H1 (cell line): Measurements from ENCODE around the gene TPRKB. TPM values are rescaled to one million over a fixed set of nuclear protein-coding genes. Genes with fewer than 3 reads are reported as not detected.

Experiments
- CTCF ChIA-PET: fragments of 300-600 bp; sonication (Branson Sonifier 250); formaldehyde crosslinking; loops from one replicate; lab custom pipeline; 2021; ENCODE audit not compliant: partially characterized antibody; lab: Charles Lee
- POLR2A ChIA-PET: fragments of 300-600 bp; sonication (Branson Sonifier 250); formaldehyde crosslinking; loops from one replicate; lab custom pipeline; 2021; ENCODE audit warnings: inconsistent platforms; ENCODE audit not compliant: partially characterized antibody; lab: Charles Lee
- DNase-seq, 2 experiments: peaks; one replicate each; pipeline versions ENCODE4 v3.0.0 to v3.0.0-alpha.2; 2010 to 2022; ENCODE audit warnings: low spot score in 2 of 2, low read depth in 1 of 2, mixed read lengths in 1 of 2
- FAIRE-seq: peaks from 2 replicates; lab custom pipeline; 2011; peaks lifted over from hg19 to GRCh38; lab: Jason Lieb, UNC
- H2AFZ ChIP-seq: 2 replicates; pipeline ENCODE4 v1.8.1; 2012; ENCODE audit warnings: low read length, inconsistent platforms
- H2AK5ac ChIP-seq: 2 replicates; pipeline ENCODE4 v1.6.1; 2013; ENCODE audit warnings: low read depth, low read length
- H2BK120ac ChIP-seq: replicated peaks from 2 replicates; pipeline ENCODE3; 2013; ENCODE audit warnings: low read depth, low read length, inconsistent platforms
- H2BK12ac ChIP-seq: 2 replicates; pipeline ENCODE4 v1.6.1; 2013; ENCODE audit warnings: low read depth, low read length
- H2BK15ac ChIP-seq: 2 replicates; pipeline ENCODE4 v1.6.1; 2013; ENCODE audit warnings: low read length
- H2BK20ac ChIP-seq: 2 replicates; pipeline ENCODE4 v1.6.1; 2013; ENCODE audit warnings: low read length
- H2BK5ac ChIP-seq: 2 replicates; pipeline ENCODE4 v1.6.1; 2013; ENCODE audit warnings: low read depth, low read length
- H3K14ac ChIP-seq: 2 replicates; pipeline ENCODE4 v1.6.1; 2013; ENCODE audit warnings: inconsistent platforms; ENCODE audit not compliant: insufficient read length
- H3K18ac ChIP-seq: 2 replicates; pipeline ENCODE4 v1.6.1; 2013; ENCODE audit warnings: low read length; ENCODE audit errors: extremely low read depth
- H3K23ac ChIP-seq: 2 replicates; pipeline ENCODE4 v1.6.1; 2013; ENCODE audit warnings: inconsistent platforms; ENCODE audit not compliant: insufficient read length
- H3K23me2 ChIP-seq: 2 replicates; pipeline ENCODE4 v1.6.1; 2013; ENCODE audit warnings: low read depth, low read length
- H3K27ac ChIP-seq: 2 replicates; pipeline ENCODE4 v1.6.1; 2011; ENCODE audit warnings: low read depth, low read length, inconsistent platforms
- H3K27me3 ChIP-seq, 4 experiments: replicated peaks in 1 of 4; 1 replicate in 1 of 4; 2 replicates in 3 of 4; pipeline versions ENCODE4 v1.6.1 to v1.8.1; 2011 to 2013; ENCODE audit warnings: low read length in 3 of 4, mild to moderate bottlenecking in 3 of 4, inconsistent platforms in 2 of 4, mixed read lengths in 2 of 4, moderate library complexity in 1 of 4; ENCODE audit not compliant: control insufficient read depth in 3 of 4, insufficient read depth in 3 of 4; ENCODE audit errors: extremely low read depth in 1 of 4
- H3K36me3 ChIP-seq, 4 experiments: 2 replicates each; pipeline versions ENCODE4 v1.6.1 to v1.8.1; 2011 to 2013; ENCODE audit warnings: mild to moderate bottlenecking in 4 of 4, low read length in 3 of 4, moderate library complexity in 2 of 4, control low read depth in 1 of 4, inconsistent platforms in 1 of 4; ENCODE audit not compliant: insufficient read depth in 4 of 4, control insufficient read depth in 2 of 4
- H3K4ac ChIP-seq: replicated peaks from 2 replicates; pipeline ENCODE3; 2013; ENCODE audit warnings: low read length, low read depth, mixed read lengths, inconsistent platforms; ENCODE audit not compliant: insufficient read length
- H3K4me1 ChIP-seq, 4 experiments: replicated peaks in 1 of 4; 1 replicate in 1 of 4; 2 replicates in 3 of 4; pipeline versions ENCODE4 v1.6.1 to v1.8.1; 2011 to 2013; ENCODE audit warnings: low read length in 3 of 4, inconsistent platforms in 2 of 4, mixed read lengths in 1 of 4; ENCODE audit not compliant: insufficient read depth in 4 of 4, control insufficient read depth in 3 of 4
- H3K4me2 ChIP-seq, 2 experiments: 2 replicates each; pipeline versions ENCODE4 v1.6.1 to v1.8.1; 2011 to 2013; ENCODE audit warnings: low read depth in 2 of 2, low read length in 2 of 2, control low read depth in 1 of 2, inconsistent platforms in 1 of 2, mild to moderate bottlenecking in 1 of 2; ENCODE audit not compliant: insufficient read depth in 1 of 2
- H3K4me3 ChIP-seq, 4 experiments: fragments of 200-600, 300-600 bp in 1 of 4; sonication (generic), shearing (Covaris generic), sonication (Bioruptor Twin) in 1 of 4; 2 replicates each; pipeline versions ENCODE4 v1.5.1 to v1.8.1; 2011 to 2016; ENCODE audit warnings: low read length in 4 of 4, low read depth in 3 of 4, control low read depth in 2 of 4, inconsistent platforms in 2 of 4, mild to moderate bottlenecking in 2 of 4, mixed read lengths in 1 of 4, moderate library complexity in 1 of 4; ENCODE audit not compliant: insufficient read depth in 2 of 4; ENCODE audit errors: extremely low read depth in 1 of 4
- H3K56ac ChIP-seq: replicated peaks from 2 replicates; pipeline ENCODE3; 2013; ENCODE audit warnings: low read depth, mild to moderate bottlenecking, mixed read lengths, low read length, inconsistent platforms; ENCODE audit not compliant: insufficient read length
- H3K79me1 ChIP-seq: 2 replicates; pipeline ENCODE4 v1.6.1; 2013; ENCODE audit warnings: low read depth, low read length, control low read depth
- H3K79me2 ChIP-seq, 2 experiments: 2 replicates each; pipeline versions ENCODE4 v1.6.1 to v1.8.1; 2012 to 2013; ENCODE audit warnings: low read length in 2 of 2, mild to moderate bottlenecking in 2 of 2, inconsistent platforms in 1 of 2; ENCODE audit not compliant: insufficient read depth in 2 of 2, control insufficient read depth in 1 of 2
- H3K9ac ChIP-seq, 4 experiments: replicated peaks in 1 of 4; 1 replicate in 1 of 4; 2 replicates in 3 of 4; pipeline versions ENCODE4 v1.6.1 to v1.8.1; 2011 to 2013; ENCODE audit warnings: low read depth in 3 of 4, low read length in 3 of 4, control low read depth in 2 of 4, mild to moderate bottlenecking in 2 of 4, moderate library complexity in 2 of 4, inconsistent platforms in 1 of 4; ENCODE audit errors: extremely low read depth in 1 of 4
- H3K9me3 ChIP-seq, 2 experiments: 2 replicates each; pipeline versions ENCODE4 v1.6.1 to v1.8.1; 2012 to 2013; ENCODE audit warnings: mild to moderate bottlenecking in 2 of 2, moderate library complexity in 2 of 2, control low read depth in 1 of 2, inconsistent platforms in 1 of 2, low read depth in 1 of 2, low read length in 1 of 2, mixed read lengths in 1 of 2; ENCODE audit not compliant: insufficient read depth in 2 of 2
- H4K20me1 ChIP-seq, 2 experiments: replicated peaks in 1 of 2; 2 replicates each; pipeline versions ENCODE3 to v1.8.1; 2011 to 2013; ENCODE audit warnings: inconsistent platforms in 2 of 2, low read length in 2 of 2, mild to moderate bottlenecking in 1 of 2; ENCODE audit not compliant: insufficient read depth in 2 of 2, control insufficient read depth in 1 of 2
- H4K5ac ChIP-seq: 2 replicates; pipeline ENCODE4 v1.6.1; 2013; ENCODE audit warnings: low read length, low read depth, mixed read lengths, inconsistent platforms; ENCODE audit not compliant: insufficient read length
- H4K8ac ChIP-seq: 2 replicates; pipeline ENCODE4 v1.8.0; 2013; ENCODE audit warnings: mild to moderate bottlenecking, moderate library complexity, low read length, inconsistent platforms; ENCODE audit not compliant: insufficient read depth; ENCODE audit errors: extremely low read depth
- H4K91ac ChIP-seq: replicated peaks from 2 replicates; pipeline ENCODE3; 2013; ENCODE audit warnings: low read length, mixed read lengths, inconsistent platforms; ENCODE audit not compliant: insufficient read length
- BCL11A ChIP-seq, 2 experiments: IDR thresholded peaks; one replicate each; pipeline ENCODE4 v1.6.1; 2011; ENCODE audit warnings: low read depth in 2 of 2, low read length in 2 of 2, mild to moderate bottlenecking in 2 of 2
- BRCA1 ChIP-seq: IDR thresholded peaks from 2 replicates; pipeline ENCODE4 v1.6.1; 2012; ENCODE audit warnings: low read depth, low read length, improper control_type of control experiment
- CHD1 ChIP-seq: IDR thresholded peaks from 2 replicates; pipeline ENCODE4 v1.6.1; 2012; ENCODE audit warnings: low read depth, low read length, improper control_type of control experiment
- JUN ChIP-seq: IDR thresholded peaks from 2 replicates; pipeline ENCODE4 v1.6.1; 2011; ENCODE audit warnings: low read depth, mild to moderate bottlenecking, improper control_type of control experiment, low read length
- JUND ChIP-seq: IDR thresholded peaks from 2 replicates; pipeline ENCODE4 v1.6.1; 2011; ENCODE audit warnings: mild to moderate bottlenecking, improper control_type of control experiment, low read length
- KDM5A ChIP-seq: fragments of 200-600 bp; IDR thresholded peaks from 2 replicates; pipeline ENCODE4 v1.7.1; 2012; ENCODE audit warnings: mild to moderate bottlenecking, low read length, inconsistent platforms, mixed read lengths
- RAD21 ChIP-seq, 2 experiments: IDR thresholded peaks in 1 of 2; conservative IDR thresholded peaks in 1 of 2; 2 replicates each; pipeline ENCODE4 v1.6.1; 2011; ENCODE audit warnings: low read depth in 2 of 2, low read length in 2 of 2, improper control_type of control experiment in 1 of 2, inconsistent platforms in 1 of 2, mild to moderate bottlenecking in 1 of 2, moderate library complexity in 1 of 2
- RXRA ChIP-seq: IDR thresholded peaks from 2 replicates; pipeline ENCODE4 v1.6.1; 2011; ENCODE audit warnings: low read depth, mild to moderate bottlenecking, low read length, moderate library complexity; ENCODE audit not compliant: insufficient read depth
- SIN3A ChIP-seq, 2 experiments: IDR thresholded peaks in 1 of 2; conservative IDR thresholded peaks in 1 of 2; 2 replicates each; pipeline ENCODE4 v1.6.1; 2011 to 2012; ENCODE audit warnings: low read length in 2 of 2, improper control_type of control experiment in 1 of 2, low read depth in 1 of 2, mild to moderate bottlenecking in 1 of 2
- SP1 ChIP-seq: IDR thresholded peaks from 2 replicates; pipeline ENCODE4 v1.6.1; 2011; ENCODE audit warnings: low read depth, low read length
- SRF ChIP-seq: IDR thresholded peaks from 2 replicates; pipeline ENCODE4 v1.6.1; 2011; ENCODE audit warnings: mild to moderate bottlenecking, low read depth, low read length, moderate library complexity
- TAF1 ChIP-seq: IDR thresholded peaks from 2 replicates; pipeline ENCODE4 v1.6.1; 2011; ENCODE audit warnings: mild to moderate bottlenecking, low read depth, low read length
- TEAD4 ChIP-seq: IDR thresholded peaks from 2 replicates; pipeline ENCODE4 v1.6.1; 2012; ENCODE audit warnings: low read depth, low read length, inconsistent platforms, mixed read lengths
- YY1 ChIP-seq: IDR thresholded peaks from 2 replicates; pipeline ENCODE4 v1.6.1; 2011; ENCODE audit warnings: low read depth, mild to moderate bottlenecking, low read length
- WGBS, 2 experiments: shearing (Covaris generic) in 1 of 2; methylation state at CpG; one replicate each; pipeline versions ENCODE4 v1.1.6 to v1.1.7; 2013 to 2015; ENCODE audit warnings: low lambda C conversion rate in 2 of 2, mixed read lengths in 2 of 2, inconsistent platforms in 1 of 2, low coverage in 1 of 2, missing lambda C conversion rate in 1 of 2; ENCODE audit not compliant: insufficient replicate concordance in 2 of 2, insufficient coverage in 1 of 2, insufficient read length in 1 of 2; ENCODE audit errors: extremely low coverage in 1 of 2, missing lambda C conversion rate in 1 of 2; 5-methylcytosine and 5-hydroxymethylcytosine counted together
- polyA plus RNA-seq, 7 experiments: library from polyadenylated mRNA; depleted of rRNA in 3 of 7; stranded (reverse) in 5 of 7; unstranded in 2 of 7; fragments of >200 nt in 5 of 7; fragments of 200-250 nt in 2 of 7; gene quantifications; 1 replicate in 5 of 7; 2 replicates in 1 of 7; 4 replicates in 1 of 7; pipeline versions ENCODE4 v1.2.1 to v1.2.3, GENCODE V29; 2011 to 2013; ENCODE audit warnings: missing spikeins in 2 of 7, mixed read lengths in 2 of 7
- total RNA-seq: library from RNA; stranded (reverse); fragmentation: NEBNext Ultra II Directional; extraction: Animal tissue kit (Norgen Biotek cat#: 25700); gene quantifications from 2 replicates; pipeline ENCODE4 v1.2.1, GENCODE V29; 2021

TPRKB gene
- total and polyA plus RNA-seq, 2 of the 8 experiments (the other 6 are each of a cell fraction or from before 2014, with no cell fraction given): 40.3 to 41.6 TPM

DNA sequence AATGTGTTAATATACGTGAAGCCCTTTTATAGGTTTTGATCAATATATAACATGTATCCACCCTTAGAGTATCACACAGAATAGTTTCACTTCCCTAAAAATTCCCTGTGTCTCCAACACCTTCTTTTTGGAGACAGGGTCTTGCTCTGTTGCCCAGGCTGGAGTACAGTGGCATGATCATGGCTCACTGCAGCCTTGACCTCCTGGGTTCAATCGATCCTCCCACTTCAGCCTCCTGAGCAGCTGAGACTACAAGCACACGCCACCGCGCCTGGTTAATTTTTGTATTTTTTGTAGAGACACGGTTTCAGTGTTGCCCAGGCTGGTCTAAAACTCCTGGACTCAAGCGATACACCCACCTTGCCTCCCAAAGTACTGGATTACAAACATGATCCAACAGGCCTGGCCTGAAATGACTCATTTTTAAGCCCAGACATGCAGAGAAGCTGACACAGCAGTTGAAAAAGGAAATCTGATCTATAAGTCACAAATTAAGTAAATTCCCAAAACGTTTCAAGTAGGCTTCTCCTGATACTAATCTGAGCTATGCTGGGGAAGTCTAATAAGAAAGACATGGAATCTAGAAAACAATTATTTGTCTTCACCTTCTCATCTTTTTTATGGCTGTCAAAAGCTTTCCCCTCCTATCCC is 39.8 kb upstream of the TPRKB start:
- H3K56ac ChIP-seq: no peak overlapping the region
- H2AFZ ChIP-seq: no peak overlapping the region
- H2BK120ac ChIP-seq: no peak overlapping the region
- no peak overlapping the region for H3K4me3 ChIP-seq
- H3K9me3 ChIP-seq: no peaks in the 10 kb centered on the region
- no peak overlapping the region for H3K27ac ChIP-seq
- H3K27me3 ChIP-seq: no peaks in the 10 kb centered on the region
- peaks cover 0 to 17% of the 10 kb centered on the region in 2 experiments; a peak in 2 of 4 replicates for H3K79me2 ChIP-seq
- no peaks in the 10 kb centered on the region for H4K20me1 ChIP-seq
- no peak overlapping the region for H3K4me2 ChIP-seq
- 87% methylated on average over 8 of the region's 8 CpGs; no CpG with 5 or more reads in 1 of the 2 experiments for WGBS, 2 experiments
- H2BK20ac ChIP-seq: no peak overlapping the region
- POLR2A ChIA-PET: no interaction called here
- H3K18ac ChIP-seq: no peak overlapping the region
- no peak overlapping the region for H4K5ac ChIP-seq
- H3K36me3 ChIP-seq: peaks cover 4 to 25% (median 16%) of the 10 kb centered on the region in 4 experiments; a peak in 5 of 8 replicates
- DNase-seq (no peak), FAIRE-seq (no peak)
- no peak overlapping the region for H4K91ac ChIP-seq
- 0 out of 2 replicates have a peak, but pooled peaks cover 3% of the 10 kb centered on the region for H3K79me1 ChIP-seq
- H4K8ac ChIP-seq: no peak overlapping the region
- no peaks in the 10 kb centered on the region; a peak in 1 of 7 replicates for H3K4me1 ChIP-seq
- H3K4ac ChIP-seq: no peak overlapping the region
- H3K14ac ChIP-seq: no peak overlapping the region
- no peak overlapping the region for H2BK5ac ChIP-seq
- CTCF ChIA-PET: no interaction called here
- no peak overlapping the region for H2BK15ac ChIP-seq
- H3K9ac ChIP-seq: no peak overlapping the region
- no peak overlapping the region for H2BK12ac ChIP-seq
- peaks cover 7% of the 10 kb centered on the region for H3K23me2 ChIP-seq
- no peak overlapping the region for H3K23ac ChIP-seq
- no peak overlapping the region for H2AK5ac ChIP-seq
- TF ChIP-seq RAD21 (IDR thresholded peaks at IDR 0.05 in 1 of 2, conservative IDR thresholded peaks at IDR 0.05 in 1 of 2; ENCODE audit: low read depth in 2 of 2, low read length in 2 of 2) (no peak), TAF1 (no peak), TEAD4 (no peak), SRF (no peak), BRCA1 (no peak), RXRA (no peak), KDM5A (no peak), JUN (no peak), CHD1 (no peak), SIN3A (conservative IDR thresholded peaks at IDR 0.05 in 1 of 2, IDR thresholded peaks at IDR 0.05 in 1 of 2; ENCODE audit: low read depth in 1 of 2, low read length in 2 of 2) (no peak), BCL11A (IDR thresholded peaks at IDR 0.05; ENCODE audit: low read depth in 2 of 2, low read length in 2 of 2) (no peak), YY1 (no peak), JUND (no peak), SP1 (no peak)
